ENCODE measurements around the gene MYO16. TPM values are rescaled to one million over a fixed set of nuclear protein-coding genes. Genes with fewer than 3 reads are reported as not detected.

MYO16 gene
- polyA plus RNA-seq, 1 donor from 2014 or later: 2.5 TPM

- Histone ChIP-seq H3K9me2 (ENCODE audit: insufficient read depth, low read length) (no peaks in the 10 kb centered on the region), H3K79me2 (replicated peaks; ENCODE audit: insufficient read depth, low read length) (no peaks in the 10 kb centered on the region), H4K20me1 (ENCODE audit: insufficient read depth) (no peaks in the 10 kb centered on the region), H3K36me3 (ENCODE audit: insufficient read depth, low read length) (no peaks in the 10 kb centered on the region), H3K9ac (ENCODE audit: low read length) (no peak overlapping the region), H3K4me3 (ENCODE audit: low read length) (no peak overlapping the region), H3K27ac (ENCODE audit: low read length) (no peak overlapping the region), H2AFZ (ENCODE audit: low read depth, low read length) (no peak overlapping the region), H3K4me2 (ENCODE audit: low read length) (no peak overlapping the region), H3F3A (ENCODE audit: insufficient read depth, low read length, poor library complexity, severe bottlenecking) (no peaks in the 10 kb centered on the region), H3K27me3 (ENCODE audit: insufficient read depth, low read depth, low read length) (no peaks in the 10 kb centered on the region), H3K9me3 (ENCODE audit: low read length) (no peaks in the 10 kb centered on the region)
- TF ChIP-seq TAF1 (IDR thresholded peaks at IDR 0.05; ENCODE audit: low read depth): no peak
- TF ChIP-seq, protein P1, sequence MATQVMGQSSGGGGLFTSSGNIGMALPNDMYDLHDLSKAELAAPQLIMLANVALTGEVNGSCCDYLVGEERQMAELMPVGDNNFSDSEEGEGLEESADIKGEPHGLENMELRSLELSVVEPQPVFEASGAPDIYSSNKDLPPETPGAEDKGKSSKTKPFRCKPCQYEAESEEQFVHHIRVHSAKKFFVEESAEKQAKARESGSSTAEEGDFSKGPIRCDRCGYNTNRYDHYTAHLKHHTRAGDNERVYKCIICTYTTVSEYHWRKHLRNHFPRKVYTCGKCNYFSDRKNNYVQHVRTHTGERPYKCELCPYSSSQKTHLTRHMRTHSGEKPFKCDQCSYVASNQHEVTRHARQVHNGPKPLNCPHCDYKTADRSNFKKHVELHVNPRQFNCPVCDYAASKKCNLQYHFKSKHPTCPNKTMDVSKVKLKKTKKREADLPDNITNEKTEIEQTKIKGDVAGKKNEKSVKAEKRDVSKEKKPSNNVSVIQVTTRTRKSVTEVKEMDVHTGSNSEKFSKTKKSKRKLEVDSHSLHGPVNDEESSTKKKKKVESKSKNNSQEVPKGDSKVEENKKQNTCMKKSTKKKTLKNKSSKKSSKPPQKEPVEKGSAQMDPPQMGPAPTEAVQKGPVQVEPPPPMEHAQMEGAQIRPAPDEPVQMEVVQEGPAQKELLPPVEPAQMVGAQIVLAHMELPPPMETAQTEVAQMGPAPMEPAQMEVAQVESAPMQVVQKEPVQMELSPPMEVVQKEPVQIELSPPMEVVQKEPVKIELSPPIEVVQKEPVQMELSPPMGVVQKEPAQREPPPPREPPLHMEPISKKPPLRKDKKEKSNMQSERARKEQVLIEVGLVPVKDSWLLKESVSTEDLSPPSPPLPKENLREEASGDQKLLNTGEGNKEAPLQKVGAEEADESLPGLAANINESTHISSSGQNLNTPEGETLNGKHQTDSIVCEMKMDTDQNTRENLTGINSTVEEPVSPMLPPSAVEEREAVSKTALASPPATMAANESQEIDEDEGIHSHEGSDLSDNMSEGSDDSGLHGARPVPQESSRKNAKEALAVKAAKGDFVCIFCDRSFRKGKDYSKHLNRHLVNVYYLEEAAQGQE (IDR thresholded peaks at IDR 0.05; ENCODE audit: borderline replicate concordance): no peak
- TF ChIP-seq SMC3 (conservative IDR thresholded peaks at IDR 0.05; ENCODE audit: poor library complexity): no peak
- no peak for TF ChIP-seq RAD21 (conservative IDR thresholded peaks at IDR 0.05)
- TF ChIP-seq EP300 (conservative IDR thresholded peaks at IDR 0.05; ENCODE audit: poor library complexity, severe bottlenecking): no peak
- no peak for TF ChIP-seq EZH2 (IDR thresholded peaks at IDR 0.05; ENCODE audit: borderline replicate concordance, insufficient read depth, low read length, poor library complexity, severe bottlenecking)
- TF ChIP-seq POLR2AphosphoS5 (IDR thresholded peaks at IDR 0.05): no peak
- no peak for TF ChIP-seq MXI1 (conservative IDR thresholded peaks at IDR 0.05; ENCODE audit: poor library complexity, severe bottlenecking)
- no peak for TF ChIP-seq CTCF (IDR thresholded peaks at IDR 0.05; ENCODE audit: poor library complexity, severe bottlenecking)
Measured at GRCh38 chr13:109226631-109227030, 597.2 kb downstream of the MYO16 start.

DNA sequence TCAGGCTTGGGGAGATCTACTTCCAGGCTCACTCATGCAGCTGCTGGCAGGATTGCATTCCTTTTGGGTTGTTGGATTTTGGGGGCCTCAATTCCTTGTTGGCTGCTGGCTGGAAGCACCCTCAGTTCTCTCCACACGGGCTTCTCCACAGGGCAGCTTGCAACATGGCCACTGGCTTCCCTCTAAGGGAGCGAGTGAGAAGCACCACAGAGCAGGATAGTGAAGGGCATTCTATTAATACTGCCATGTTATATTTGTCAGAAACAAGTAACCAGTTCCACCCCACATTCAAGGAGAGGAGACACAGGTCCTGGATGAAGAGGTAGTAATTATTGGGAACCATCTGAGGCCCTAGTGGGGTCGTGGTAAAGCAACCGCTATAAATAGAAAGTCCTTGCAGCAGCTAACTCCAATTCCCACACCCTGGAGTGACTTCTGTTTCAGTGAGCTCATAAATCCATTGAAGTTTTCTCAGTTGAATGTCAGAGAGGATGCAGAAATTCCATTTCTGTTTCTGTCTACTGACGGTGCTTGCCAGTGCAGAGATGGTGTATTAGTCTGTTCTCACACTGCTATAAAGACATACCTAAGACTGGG lies 598.0 kb downstream of the MYO16 start:
- H3K4me2 ChIP-seq (ENCODE audit: low read length): no peak overlapping the region
- H3K9ac ChIP-seq (ENCODE audit: low read length): no peak overlapping the region
- H3K9me3 ChIP-seq (ENCODE audit: low read length): no peaks in the 10 kb centered on the region
- no peaks in the 10 kb centered on the region for H3K79me2 ChIP-seq (replicated peaks; ENCODE audit: insufficient read depth, low read length)
- TF ChIP-seq, protein P1 (IDR thresholded peaks at IDR 0.05; ENCODE audit: borderline replicate concordance): no peak
- TF ChIP-seq POLR2AphosphoS5 (IDR thresholded peaks at IDR 0.05): no peak
- TF ChIP-seq TAF1 (IDR thresholded peaks at IDR 0.05; ENCODE audit: low read depth): no peak
- no peak for TF ChIP-seq EZH2 (IDR thresholded peaks at IDR 0.05; ENCODE audit: borderline replicate concordance, insufficient read depth, low read length, poor library complexity, severe bottlenecking)
- no peak for TF ChIP-seq RAD21 (conservative IDR thresholded peaks at IDR 0.05)
- TF ChIP-seq MXI1 (conservative IDR thresholded peaks at IDR 0.05; ENCODE audit: poor library complexity, severe bottlenecking): no peak
- TF ChIP-seq SMC3 (conservative IDR thresholded peaks at IDR 0.05; ENCODE audit: poor library complexity): no peak
- TF ChIP-seq CTCF (IDR thresholded peaks at IDR 0.05; ENCODE audit: poor library complexity, severe bottlenecking): no peak
- TF ChIP-seq EP300 (conservative IDR thresholded peaks at IDR 0.05; ENCODE audit: poor library complexity, severe bottlenecking): no peak
- H3K27ac ChIP-seq (ENCODE audit: low read length): no peak overlapping the region
- H3K27me3 ChIP-seq (ENCODE audit: insufficient read depth, low read depth, low read length): no peaks in the 10 kb centered on the region
- no peaks in the 10 kb centered on the region for H4K20me1 ChIP-seq (ENCODE audit: insufficient read depth)
- H2AFZ ChIP-seq (ENCODE audit: low read depth, low read length): no peak overlapping the region
- no peaks in the 10 kb centered on the region for H3K36me3 ChIP-seq (ENCODE audit: insufficient read depth, low read length)
- H3F3A ChIP-seq (ENCODE audit: insufficient read depth, low read length, poor library complexity, severe bottlenecking): no peaks in the 10 kb centered on the region
- H3K4me3 ChIP-seq (ENCODE audit: low read length): no peak overlapping the region
- H3K9me2 ChIP-seq (ENCODE audit: insufficient read depth, low read length): no peaks in the 10 kb centered on the region

Data from neural cell (in vitro differentiated cells).